ENCODE results near the gene PDIA5.

Gene PDIA5

DNA sequence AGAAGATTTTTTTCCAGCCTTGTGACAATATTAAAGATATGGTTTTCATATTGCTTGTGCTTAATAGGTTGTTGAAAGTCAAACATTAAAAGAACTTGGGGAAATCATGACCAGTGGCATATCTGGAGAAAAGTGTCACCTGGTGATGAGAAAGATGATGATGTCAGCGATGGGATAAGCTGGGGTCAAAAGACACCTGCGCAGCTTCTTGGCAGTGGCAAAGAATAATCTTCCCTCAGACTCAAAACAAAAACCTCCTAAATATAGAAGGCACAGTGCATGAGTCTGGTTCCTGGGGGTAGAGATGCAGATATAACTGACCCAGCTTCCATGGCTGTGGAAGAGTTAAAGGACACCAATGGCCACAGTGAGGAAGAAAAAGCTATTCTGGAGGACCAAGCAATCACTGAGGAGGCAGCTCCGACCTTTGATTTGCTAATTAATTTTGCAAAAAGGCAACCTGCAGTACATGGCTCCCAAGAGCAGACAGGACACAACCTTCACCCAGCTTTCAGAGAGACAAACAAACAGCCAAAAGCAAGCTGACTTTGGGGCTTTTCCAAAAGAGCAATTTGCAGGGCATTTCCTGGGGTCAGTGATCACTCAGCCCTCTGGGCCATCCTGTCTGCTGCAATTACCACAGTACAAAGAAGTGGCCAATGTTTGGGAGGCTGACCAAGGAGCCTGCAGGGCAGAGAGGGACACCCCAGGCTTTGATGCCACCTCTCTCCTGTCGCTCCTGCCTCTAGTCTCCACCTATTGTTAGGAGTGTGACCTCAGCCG is 21.7 kb upstream of the PDIA5 start:
- no peak for DNase-seq

DNA sequence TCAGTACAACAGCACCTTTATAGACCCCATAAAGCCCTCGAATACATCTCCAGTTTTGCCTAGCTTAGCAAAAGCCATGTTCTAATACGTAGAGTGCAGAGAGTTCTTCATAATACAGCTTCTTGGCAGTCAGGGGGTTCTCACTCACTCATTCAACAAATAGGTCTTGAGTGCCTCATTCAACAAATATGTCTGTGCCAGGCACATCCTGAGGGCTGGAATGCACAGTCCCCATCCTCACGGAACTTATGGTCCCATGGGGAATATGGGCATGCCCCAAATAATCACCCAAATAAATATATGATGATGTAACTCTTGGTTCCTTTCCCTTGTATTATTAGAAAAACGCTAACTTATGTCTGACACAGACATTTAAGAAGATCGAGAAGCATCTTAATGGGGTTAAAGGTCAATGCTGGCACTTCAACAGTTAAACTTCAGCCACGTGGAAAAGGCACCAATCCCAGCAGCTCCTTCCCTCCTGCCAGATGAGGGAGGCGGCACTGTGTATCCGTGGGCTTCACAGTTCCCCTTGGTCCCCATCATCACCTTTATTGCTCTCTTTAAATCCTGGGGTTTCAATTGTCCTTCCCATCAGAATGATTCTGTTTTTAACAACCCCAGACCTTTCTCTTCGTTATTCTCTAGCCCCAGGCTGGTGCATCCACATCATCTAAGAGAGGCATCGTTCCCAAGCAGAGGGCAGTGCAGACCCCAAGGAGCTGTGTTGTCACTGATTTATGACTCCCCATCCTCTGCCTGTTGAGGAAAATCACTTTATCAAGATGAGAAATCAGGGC is 20.4 kb upstream of the PDIA5 start:
- DNase-seq, result no peak

DNA sequence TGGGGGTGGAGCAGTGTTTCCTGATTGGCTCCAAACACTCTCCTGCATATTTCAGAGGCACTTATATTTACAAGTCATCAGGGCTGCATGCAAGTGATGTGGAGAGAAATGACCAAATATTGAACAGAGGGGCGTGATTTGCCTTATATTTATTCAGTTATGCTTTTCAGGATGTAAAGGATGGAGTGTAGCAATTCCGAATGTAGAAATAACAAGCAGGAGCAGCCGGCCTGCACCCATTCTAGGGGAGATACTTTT is 19.8 kb upstream of the PDIA5 start:
- no peak for DNase-seq

DNA sequence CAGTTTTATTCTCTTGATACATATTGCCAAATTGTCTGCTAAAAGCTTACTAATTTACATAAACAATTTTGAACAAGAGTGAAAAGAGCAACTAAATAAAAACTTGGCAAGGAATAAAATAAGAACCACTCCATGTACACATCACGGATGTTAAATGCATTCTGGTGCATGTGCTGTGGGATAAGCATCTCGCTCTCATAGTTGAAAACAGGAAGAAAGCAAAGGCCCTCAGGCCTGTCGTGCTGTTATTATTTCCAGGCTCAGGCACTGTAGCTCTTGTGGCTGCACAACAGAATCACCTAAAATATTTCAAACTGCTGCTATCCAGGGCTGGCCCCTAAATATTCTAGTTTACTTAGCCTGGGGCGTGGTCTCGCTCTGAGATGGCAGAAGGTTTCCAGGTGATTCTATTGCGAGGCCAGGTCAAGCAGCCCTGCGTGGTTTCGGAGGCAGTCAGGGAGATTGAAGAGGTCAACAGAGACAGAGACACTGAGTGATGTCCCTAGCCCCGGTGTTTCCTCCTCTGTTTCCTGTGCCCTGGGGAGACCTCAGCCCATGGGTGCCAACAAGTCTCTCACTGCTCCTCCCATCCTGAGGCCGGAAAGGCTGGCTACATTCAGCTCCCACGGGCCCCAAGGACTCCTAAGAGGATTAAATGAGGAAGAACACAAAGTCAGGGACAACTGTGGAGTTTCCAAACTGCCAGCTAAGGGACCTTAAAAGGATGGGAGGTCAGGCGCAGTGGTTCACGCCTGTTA is 18.2 kb upstream of the PDIA5 start:
- DNase-seq, result no peak

DNA sequence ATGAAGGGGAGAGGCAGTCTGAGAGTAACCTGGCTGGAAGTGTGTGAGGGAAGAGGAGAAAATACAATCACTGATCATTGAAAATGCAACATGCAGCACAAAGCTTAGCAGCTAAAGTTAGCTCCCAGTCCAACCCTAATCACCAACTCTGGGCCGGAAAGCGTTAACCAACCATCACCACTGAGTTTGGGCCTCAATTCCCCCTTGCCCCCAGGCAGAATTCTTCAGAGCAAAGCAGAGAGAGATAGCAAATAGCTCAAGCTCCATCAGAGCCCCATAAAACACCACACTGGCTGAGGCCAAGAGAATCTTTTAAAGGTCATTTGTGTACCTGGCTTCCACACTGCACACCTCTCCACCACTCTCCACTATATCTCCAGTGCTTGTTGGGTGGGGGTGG is 16.2 kb upstream of the PDIA5 start:
- DNase-seq, result no peak

DNA sequence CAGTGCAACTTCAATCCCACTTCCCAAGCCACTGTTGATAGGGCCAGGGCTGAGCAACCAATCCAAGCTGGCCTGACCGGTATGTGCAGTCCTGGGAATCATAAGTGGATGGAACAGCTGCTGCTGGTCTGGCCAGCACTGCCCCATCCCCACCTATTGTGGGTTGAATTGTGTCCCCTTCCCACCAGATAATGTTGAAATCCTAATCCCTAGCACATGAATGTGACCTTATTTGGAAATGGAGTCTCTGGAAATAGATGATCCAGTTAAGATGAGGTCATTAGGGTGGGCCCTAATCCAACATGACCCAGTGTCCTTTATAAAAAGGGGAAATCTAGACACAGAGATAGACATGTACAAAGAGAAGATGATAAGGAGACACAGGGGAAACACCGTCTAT is 13.7 kb upstream of the PDIA5 start:
- DNase-seq, result no peak

DNA sequence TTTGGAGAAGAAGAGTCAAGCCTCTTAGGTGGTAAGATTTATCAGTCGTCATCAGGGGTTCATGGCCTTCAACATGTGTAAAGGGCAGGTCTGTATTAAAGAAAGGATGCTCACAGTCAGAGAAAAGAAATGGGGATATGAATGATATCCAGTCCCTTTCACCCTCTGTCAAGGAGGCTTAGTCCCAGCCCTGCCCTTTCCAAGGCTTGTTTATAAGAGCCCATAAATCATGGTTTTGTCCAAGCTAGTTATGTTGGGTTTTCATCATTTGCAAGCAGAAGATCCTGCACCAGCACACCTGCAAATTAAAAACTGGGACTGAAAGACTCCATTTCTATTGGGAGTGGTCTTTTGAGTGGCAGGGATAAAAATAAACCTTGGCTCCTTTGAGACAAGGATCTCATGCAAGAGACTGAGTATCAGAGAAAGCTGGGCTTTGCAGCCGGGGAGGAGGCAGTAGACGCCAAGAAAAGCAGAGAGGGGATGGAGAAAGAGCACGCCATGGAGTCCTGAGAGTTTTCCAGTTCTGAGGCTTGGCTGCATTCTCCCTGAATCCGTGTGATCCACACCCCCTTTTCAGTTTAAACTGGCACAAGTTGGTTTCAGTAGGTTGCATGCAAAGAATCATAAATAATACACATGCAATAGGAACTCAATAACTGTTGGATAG is 12.6 kb upstream of the PDIA5 start:
- no peak for DNase-seq

DNA sequence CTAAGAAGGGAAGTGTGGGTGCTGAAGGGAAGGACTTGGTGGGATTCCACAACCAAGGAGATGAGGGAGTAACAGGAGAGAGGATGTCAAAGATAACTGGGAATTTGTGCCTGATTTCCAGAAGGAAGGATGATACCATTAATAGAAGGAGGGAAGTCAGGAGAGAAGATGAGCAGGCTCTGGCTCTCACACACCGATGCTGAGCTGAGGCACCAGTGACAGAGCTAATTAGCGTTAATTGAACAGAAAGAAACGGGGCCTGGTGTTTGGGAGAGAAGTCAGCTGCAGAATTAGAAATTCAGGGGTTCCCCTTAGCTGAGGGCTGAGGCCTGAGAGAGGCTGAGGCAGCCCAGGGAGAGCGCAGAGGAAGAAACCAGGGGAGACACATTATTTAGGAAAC is 11.9 kb upstream of the PDIA5 start:
- no peak for DNase-seq

DNA sequence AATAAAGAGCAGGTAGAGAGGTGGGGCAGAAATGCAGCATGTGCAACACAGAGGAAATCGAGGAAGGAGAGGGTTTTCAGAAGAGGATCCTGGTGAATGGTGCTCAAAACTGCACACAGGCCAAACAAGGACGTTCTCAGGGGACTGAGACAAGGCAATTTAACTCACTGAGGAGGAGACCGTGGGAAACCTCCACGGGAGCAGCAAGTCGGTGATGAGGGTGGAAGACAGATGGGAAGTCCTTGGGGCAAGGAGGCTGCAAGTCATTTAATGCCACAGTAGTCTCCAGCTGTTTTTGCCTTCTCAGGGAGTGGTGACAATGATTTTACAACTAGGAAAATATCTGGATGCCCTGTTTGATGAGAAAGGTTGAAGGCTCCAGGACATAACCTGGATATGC is 11.5 kb upstream of the PDIA5 start:
- DNase-seq, result no peak

DNA sequence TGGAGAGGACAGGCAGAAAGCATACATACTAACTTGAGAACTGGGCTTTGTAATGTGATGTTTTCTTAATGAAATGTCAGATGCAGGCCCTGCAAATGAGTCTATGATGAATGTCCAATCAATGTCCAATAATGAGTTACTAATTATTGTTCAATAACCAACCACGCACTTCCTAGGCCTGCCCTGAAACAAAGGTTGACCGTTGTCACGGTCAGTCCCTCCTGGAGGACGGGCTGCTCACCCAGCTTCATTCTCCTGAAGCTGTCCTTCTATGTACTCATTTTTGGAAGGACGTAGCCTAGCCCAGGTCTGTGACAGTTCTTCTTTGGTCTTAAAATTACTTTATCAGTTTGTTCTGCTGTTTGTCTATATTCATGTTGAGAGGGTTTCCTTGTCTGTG is 8.3 kb upstream of the PDIA5 start:
- no peak for DNase-seq

DNA sequence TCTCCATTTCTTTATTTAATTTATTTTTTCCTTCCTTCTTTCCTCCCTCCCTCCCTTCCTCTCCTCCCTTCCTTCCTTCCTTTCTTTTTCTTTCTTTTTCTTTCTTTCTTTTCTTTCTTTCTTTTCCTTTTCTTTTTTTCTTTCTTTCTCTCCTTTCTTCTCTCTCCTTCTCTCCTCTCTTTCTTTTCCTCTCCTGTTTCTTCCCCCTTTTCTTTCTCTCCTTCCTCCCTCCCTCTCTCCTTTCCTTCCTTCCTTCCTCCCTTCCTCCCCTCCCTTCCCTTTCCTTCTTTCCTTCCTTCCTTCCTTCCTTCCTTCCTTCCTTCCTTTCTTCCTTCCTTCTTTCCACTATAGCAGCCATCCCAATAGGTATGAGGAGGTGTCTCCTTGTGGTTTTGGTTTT is 6.8 kb upstream of the PDIA5 start:
- DNase-seq, result no peak

DNA sequence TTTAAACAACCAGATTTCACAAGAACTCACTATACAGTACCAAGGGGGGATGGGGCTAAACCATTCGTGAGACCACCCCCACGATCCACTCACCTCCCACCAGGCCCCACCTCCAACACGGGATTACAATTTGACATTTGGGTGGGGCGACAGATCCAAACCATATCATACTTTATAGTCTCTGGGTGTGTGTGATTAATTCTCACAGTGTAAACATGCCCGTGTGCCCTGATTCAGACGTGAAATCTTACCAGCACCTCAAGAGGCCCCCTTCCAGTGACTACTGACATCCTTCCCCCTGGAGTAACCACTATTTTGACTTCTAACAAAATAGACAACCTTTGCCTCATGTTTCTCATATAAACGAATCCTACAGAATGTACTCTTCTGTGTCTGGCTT is 5.0 kb upstream of the PDIA5 start:
- no peak for DNase-seq

DNA sequence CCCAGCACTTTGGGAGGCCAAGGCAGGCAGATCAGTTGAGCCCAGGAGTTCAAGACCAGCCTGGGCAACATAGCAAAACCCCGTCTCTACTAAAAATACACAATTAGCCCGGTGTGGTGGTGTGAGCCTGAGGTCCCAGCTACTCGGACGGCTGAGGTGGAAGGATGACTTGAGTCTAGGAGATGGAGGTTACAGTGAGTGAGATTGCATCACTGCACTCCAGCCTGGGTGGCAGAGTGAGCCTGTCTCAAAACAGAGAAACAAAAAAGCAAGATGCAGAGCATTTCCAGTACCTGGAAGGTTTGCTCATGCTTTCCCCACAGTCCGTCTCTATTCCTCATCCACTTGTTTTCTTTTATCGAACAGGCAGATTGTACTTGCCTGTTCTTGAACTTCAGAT is 3.8 kb upstream of the PDIA5 start:
- no peak for DNase-seq

DNA sequence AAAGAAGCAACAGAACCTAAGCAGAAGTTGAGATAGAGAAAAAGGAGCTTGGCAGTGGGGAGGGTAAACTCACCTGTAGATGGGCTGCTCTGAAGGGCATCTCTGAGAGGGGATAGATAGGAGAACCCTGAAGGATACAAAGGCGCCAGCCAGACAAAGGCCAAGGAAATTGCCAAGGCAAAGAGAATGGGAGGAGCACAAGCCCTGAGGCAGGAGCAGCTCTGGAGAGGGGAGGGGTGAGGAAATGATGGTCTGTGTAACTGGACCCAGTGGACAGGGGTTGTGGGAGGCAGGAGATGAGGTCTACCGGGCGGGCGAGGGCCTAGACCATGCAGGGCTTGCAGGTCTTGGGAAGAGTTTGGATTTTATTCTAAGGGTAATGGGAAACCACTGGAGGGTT is 2.3 kb upstream of the PDIA5 start:
- DNase-seq, result no peak

DNA sequence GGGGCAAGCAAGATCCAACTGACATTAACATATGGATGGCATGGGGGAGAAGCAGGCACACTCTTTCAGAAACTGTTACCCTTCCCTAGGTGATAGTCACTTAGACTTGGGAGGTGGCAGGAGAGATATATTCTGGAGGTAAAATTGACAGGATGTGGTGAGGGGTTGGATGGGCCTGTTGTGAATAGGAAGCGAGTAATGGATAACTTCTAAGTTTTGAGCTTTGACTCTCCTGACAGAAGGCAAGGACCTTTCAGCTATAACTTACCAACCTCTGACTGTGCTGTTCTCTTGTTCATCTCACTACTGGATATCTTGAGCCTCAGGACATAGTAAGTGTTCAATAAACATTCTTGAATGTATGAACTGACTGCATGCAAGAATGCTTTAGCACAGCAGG is 1.9 kb upstream of the PDIA5 start:
- no peak for DNase-seq

DNA sequence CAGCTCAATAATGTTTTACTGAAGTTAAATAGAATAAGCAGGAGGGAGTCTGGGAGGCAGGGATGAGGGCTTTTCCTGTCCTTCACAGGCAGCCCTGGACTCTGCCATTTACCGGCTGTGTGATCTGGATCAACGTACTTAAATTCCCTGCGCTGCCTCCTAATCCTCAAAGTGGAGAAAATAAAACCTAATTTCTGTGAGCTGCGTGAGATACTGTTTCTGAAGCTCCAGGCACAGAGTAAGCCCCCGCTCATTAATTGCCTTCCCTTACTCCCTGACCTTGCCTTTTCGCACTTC is 278 bp upstream of the PDIA5 start:
- no peak for DNase-seq

DNA sequence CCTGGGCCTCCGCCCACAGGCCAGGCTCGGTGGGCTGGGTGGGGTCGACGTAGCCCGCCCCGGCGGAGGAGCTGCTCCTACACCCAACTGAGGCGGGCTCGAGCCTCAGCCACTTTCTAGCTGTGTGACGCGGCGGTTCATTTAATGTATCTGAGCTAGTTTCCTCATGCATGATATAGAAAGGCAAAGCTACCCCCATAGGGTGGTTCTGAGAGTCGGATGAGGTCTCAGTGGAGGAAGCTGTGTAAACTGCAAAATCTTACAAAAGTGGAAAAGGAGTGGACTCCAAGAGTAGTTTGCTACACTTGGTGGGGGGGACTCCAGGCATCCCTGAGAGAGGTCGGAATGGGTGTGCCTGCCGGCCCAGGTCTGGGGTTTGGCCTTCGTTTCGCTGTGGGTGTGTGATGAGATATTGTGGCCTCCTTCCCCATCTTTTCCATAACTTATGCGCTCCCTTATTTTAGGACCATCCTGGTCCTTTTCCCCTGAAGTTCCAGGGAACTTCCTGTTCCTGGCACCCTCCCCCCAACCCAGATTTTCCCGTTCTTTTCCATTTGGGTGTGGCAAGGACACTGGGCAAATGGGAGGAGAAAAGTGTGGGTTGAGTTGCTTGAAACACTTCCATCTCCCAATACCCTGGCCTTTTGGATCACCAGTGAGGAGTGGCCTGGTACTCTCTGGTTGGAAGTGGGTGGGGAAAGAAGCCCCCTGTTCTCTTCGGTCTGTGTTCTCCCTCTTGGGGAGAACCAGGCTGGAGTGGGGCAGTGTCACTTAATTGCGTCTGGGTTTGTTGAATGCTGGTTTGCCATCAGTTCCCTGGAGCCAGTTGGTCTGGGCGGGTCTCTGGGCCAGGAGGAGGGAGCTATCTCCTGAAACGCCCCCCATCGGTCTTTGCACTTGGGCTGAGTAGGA is 1.1 kb downstream of the PDIA5 start:
- DNase-seq, result no peak

DNA sequence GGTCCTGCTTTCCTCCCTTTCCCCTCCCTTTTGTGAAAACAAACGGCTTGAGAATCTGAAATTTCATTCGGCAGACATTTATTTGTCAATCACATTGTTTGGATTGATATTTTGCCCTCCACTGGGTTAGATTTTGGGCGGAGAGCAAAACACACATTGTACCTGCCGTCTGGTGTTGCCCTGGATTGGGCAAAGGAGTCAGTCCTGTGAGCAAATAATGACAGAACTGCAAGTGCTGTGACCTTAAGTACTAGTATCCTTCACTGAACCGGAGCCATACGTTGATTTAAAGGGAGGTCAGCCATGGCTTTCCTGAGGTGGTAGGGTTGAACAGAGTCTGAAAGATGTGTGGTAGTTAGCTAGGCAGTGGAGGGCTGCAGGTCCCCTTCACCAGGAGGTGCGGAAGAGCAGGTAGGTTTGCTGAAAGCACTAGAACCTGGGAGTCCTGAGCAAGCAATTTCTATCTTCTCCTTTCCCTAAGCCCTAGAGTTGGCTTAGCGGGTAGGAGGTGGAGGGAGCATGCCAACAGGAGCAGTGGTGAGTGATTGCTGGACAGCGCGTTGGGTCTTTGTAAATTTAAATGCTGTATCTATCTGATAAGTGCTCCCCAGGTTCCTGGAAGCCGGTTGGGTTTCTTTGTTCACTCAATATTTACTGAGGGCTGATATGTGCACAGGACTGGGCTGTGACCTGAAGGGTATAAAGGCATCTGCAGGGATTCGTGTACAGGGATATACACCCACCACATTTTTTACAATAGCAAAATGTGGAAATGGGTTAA is 2.0 kb downstream of the PDIA5 start:
- no peak for DNase-seq

DNA sequence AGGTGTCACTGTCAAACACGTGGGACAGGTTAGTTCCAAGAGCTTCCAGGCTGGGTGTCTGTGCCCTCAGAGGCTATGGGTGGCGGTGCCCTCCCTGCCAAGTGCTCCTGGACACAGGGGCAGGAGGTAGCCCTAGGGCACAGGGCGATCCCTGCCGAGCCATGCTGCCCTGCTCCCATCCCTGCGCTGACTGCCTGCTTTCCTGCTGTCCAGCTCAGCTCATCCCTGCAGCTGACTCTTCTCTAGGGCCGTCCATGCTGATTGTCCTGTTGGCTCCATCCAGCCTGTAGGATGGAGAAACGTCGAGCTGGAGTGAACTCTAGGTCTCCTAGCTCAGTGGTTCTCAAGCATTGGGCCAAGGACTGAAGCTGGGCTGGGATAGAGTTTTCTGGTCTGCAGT is 3.7 kb downstream of the PDIA5 start:
- no peak for DNase-seq

DNA sequence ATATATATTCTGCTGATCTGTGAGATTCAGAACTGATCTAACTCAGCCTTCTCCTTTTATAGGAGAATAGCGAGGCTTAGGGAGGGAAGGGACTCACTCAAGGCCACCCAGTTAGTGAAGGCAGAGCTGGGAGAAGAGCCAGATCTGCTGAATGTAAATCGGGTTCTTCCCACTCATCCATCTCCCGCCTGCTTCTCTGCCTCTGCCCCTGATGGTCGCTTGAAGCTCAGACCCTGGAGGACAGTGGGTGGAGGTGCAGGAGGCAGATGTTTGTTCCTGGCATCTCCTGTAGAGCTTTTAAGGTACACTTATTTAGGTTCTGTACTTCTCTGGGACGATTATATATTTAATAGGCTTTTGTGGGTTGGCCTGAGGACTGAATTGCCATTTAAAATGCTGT is 4.3 kb downstream of the PDIA5 start:
- DNase-seq, result no peak

DNA sequence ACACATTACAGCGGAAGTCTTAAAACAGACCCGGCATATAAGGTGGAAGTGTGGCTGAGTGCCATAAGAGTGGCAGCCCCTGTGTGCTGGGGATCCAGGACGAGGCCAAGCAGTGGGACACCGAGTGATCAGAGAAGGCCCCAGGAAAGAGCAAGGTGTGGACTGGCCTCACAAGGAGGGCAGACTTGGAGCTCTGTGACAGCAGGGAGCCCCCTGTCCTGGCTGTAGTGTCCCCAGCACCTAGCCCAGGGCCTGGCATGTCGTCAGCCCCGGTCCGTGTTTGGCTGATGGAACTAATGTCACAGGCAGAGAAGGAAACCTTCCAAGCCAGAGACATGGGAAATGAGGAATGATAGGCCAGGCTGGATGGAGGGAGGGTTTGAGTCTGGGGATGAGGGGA is 4.8 kb downstream of the PDIA5 start:
- no peak for DNase-seq

DNA sequence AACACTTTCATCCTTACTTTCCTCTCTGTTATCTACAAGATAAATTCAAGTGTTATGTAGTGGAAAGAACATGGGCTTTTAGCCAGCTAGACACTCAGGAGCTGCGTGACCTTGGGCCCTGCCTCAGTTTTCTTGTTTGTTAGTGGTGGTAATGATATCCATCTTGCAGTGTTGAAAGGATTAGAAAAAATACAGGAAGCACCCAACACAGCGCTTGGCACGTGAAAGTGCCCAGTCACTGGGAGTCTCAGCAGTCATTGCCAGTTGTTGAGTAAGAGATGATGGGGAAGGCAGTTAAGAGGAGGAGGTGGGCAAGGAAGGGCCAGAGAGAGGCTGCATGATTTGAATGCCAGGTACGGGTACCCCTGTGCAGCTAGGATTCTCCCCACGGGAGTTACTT is 5.3 kb downstream of the PDIA5 start:
- no peak for DNase-seq
